NCI-H128 (cell line): ENCODE measurements around the gene LEMD1.
"Not testable (repeated sequence)": the region's sequence is repeated elsewhere in the genome, so short reads cannot be mapped to it uniquely, and the experiment has no call there.

ENCODE experiments used
- DNase-seq: peaks from one replicate; lab custom pipeline; 2025; ENCODE audit not compliant: unreplicated experiment; lab: John Stamatoyannopoulos, UW

LEMD1 gene

DNA sequence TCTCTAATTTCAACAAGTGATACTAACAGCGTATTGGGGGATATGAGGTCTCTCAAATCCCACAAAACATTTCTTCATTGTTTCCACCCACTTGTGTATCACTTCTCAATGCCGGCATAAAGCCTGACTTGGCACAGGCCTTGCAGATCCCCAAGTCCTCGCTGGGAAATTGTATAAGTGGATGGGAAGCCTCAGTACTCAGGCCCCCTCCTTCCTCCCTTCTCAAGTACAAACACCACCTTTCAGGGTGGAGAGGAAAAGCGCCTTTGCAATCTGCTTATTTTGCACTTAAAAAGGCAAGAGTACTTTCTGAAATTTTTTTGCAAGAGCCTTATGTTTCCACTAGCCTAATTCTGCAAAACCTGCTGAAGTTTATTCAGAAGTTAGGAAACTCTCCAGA, 39.3 kb downstream of the LEMD1 start:
- DNase-seq: no peak

DNA sequence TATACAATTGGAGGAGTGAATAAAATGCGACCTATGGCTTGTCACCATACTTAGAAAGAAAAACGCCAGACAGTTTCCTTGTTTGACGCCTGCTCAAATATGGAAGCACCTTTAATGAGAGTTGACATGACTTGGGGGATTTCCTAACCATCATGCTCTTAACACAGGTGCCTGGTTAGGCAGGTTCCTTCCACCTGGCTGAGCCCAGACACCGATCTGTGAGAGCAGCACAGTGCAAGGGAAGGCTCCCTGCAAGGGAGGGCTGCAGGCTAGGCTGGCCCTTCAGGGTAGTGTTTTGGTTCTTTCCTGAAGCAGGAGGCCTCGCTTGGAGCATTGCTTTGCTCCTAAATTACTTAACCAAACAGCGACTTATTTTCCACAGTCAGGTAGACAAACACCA, 40.6 kb downstream of the LEMD1 start:
- no peak for DNase-seq

DNA sequence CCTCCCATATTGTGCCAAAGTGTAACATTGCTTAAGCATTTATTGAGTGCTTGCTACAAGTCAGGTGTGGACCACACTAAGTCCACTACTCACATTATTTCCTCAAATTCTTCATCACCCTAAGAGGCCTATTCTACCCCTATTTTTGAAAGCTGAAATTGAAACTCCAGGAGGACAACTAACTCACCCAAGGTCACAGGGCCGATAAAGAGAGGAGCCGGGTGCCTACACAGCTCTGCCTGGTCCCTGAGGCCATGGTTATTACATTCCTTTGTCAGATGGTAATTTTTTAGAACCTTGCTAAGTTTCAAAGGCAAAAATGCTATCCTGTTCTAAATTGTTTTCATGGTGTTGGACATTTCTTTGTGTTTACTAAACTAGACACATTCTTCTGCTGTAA, 41.0 kb downstream of the LEMD1 start:
- DNase-seq: no peak

DNA sequence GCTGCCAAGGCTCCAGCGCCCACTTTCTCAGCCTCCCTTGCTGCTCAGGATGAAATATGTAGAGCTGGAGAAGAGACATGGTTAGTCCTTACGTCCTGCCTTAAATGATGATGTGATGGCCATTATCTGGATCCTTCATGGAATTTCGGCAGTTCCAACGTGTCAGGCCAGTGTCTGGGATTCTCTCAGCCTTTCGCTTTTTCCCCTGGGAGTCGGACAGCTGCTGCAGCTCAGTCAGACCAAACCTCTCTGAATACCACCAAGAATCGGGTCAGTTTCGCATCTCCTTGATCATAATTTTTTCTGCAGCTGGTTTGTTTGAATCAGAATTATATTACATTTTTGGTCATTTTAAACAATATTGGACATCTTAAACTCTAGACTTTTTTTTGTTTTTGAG, 42.8 kb downstream of the LEMD1 start:
- DNase-seq: no peak

DNA sequence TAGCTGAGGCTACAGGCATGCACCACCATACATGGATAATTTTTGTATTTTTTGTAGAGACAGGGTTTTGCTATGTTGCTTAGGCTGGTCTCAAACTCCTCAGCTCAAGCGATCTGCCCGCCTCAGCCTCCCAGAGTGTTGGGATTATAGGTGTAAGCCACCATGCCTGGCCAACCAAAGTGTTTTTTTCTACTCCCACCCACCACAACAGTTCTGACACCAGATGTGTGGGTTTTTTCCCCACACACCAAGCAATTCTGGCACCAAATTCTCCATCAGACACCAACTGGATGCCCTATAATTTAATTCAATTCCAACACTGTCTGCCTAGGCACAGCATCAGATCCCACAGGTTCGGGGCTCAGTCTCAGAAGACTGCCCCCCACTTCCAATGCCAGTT, 44.5 kb downstream of the LEMD1 start:
- no peak for DNase-seq

DNA sequence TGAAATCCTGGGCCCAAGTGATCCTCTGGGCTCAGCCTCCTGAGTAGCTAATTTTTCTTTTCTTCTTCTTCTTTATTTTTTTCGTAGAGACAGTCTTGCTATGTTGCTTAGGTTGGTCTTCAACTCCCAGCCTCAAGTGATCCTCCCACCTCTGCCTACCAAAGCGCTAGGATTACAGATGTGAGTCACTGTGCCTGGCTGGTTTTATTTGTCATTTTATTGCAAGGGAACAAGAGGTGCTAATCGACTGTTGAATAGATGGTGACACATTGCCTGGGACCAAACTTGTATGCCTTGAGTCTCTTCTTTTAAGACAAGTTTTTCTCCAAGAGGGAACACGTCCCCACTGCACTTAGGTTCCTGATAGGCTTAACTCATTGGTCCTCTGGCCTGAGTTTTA, 45.1 kb downstream of the LEMD1 start:
- DNase-seq: no peak

DNA sequence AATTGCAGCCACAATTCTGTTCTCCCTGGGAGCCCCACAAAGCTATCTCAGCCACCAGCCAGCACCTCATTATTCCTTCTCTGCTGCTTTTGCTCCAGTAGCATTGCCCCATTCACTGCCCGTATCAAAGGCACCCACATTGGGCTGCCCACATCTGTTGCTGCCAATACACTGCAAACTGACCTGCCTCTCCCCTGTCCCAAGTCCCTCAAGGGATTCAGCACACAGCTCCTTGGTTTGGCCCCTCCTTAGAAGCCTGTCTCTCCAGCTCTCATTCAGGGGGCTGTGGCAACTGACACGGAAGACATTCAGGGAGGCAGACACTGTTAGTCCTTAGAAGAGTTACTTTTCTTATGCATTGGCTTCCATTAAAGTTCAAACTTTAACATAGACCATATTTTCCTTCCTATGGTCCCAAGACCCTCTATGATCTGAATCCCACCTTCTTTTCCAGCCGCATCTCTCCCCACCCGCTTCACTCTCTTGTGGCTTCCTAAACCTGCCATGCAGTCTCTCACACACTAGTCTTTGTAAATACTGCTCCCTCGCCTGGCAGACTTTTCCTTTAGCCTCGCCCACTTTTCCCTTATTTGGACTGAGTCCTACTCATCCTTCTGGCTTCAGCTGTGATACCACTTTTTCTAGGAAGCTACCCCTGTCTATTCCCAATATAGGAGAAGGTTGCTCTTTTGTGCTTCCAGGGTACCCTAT, 45.9 kb downstream of the LEMD1 start:
- DNase-seq: no peak

DNA sequence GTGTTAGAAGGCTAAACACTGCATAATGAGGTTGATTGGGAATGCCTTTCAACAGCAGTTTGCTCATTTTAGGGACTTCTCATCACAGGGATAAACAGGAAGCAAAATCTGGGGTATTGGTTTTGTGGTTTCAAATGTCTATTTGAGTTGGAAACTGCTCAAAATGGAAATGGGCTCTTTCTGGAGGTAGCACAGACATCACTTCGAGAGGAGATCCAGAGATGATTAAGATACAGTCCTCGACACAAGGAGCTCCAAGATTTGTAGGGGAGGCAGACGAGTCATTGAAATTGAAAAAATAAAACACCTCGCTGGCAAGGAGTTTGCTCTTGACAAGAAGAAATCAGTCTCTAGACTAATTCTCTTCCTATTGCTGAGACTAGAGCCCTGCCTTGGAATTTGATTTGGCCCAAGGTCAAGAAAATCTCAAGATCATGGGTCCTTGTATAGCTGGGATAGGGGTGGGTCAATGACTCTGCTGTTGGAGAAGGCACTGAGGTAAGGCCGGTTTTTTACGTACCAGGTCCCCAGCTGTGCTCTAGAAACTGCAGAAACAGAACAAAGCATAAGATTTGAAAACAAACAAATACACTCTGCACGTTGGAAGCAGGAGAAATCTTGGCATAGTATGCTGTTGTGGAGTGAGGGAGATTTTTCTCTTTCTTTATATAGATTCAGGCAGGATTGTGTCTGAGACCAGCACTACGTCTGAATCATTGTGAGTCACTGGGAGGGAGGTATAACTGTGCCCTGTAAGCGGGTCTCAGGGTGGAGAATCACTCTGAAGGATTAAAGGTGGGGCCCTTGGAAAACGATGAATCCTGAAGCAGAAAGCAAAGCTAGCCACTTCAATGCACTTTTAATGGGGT, 47.4 kb downstream of the LEMD1 start:
- DNase-seq: no peak

DNA sequence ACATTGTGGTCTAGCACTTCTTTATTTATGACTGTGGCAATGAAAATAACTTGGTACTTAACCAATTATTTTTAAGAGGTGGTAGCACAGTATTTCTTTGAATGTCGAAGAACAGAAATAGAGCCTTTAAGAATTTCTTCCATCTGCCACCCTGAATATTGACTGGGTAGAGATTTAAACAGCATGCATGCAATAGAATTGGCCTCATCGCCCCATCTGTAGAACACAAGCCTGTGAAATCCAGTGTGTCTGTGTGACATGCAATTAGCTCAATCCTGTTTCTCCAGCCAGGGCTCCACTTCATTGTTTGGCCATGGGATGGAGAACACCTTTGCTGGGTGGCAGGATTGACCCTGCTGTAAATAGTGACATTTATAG, 48.1 kb downstream of the LEMD1 start:
- DNase-seq: no peak

DNA sequence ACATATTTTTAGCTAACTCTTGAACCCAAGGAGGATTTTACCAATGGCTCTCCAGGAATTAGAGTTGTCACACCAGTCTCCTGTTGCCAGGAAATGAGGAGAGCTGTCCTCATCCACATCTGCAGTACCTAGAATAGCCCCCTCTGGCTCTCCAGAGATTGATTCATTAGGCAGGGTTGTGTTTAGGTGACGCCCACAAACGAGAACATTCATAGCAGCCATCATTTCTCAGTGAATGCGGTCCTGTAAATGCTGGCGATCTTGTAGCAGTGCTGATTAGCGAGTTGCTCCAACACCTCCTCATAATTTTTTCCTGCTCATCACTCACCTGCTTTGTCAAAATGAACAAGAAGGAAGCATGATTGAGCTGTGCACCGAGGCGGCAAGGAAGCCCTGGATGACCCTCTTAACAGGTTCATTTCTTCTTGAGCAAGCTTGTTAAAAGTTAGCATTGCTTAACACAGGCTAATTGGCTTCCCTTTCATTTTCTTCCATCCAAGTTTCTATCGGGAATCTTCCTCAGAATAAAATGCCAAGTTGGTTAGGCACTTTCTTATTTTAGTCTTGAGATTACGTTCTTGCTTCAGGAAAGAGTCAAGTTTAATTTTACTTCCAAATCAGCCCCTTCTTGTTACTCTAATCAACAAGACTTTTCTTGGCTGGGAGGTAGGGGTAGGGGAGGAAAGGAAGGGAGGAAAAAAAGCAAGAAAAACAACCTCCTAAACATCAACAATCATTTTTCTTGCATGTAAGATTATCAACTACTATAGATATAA, 48.6 kb downstream of the LEMD1 start:
- DNase-seq: no peak

DNA sequence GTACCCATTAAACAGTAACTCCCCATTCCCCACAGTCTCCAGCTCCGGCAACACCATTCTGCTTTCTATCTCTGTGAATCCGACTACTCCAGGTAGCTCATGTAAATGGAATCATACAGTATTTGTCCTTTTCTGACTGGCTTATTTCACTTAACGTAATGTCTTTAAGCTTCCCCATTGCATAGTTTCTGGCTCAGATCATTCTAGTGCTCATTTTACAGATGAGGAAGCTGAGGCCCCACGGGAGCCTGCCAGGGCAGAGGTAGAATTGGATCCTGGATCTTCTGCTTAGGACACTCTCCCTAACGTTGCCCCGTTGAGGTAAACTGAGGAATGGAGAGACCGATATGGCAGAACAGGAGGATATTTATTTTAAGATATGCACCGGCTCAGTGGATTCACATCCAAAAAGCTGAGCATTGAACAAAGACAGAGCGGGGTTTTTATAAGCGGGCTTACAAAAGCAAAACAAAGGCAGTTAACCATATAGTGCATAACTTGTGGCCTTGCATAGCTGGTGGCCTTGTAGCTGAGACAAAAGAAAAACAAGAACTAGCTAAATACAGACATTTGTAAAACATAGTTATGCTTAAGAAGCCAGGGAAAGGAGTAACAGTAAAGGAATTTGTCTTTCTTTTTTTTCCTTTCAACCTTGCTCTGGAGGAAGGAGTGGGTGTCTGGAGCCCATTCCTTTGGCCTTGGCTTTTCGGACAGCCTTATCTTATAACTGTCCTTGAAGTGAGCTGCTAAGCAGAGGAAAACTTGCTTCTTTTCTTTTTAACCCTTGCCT, 49.8 kb downstream of the LEMD1 start:
- DNase-seq: no peak

DNA sequence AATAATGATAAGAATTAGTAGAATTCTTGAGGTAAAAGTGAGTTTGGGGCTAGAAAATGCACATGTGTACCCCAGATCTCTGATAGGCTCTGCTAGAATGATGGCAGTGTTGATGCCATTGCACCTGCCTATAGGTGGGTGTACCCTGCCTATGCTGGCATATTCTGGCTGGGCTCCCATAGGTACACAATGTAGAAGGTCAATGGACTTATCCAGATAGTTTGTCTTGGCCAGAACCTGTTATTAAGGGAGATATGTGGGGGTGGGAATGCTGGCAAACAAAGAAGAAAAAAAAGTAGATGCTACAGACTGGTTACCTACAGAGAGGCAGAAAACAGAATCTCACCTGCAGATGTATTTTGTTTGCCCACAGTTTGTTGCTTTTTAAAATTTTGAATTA, 51.1 kb downstream of the LEMD1 start:
- DNase-seq: no peak

DNA sequence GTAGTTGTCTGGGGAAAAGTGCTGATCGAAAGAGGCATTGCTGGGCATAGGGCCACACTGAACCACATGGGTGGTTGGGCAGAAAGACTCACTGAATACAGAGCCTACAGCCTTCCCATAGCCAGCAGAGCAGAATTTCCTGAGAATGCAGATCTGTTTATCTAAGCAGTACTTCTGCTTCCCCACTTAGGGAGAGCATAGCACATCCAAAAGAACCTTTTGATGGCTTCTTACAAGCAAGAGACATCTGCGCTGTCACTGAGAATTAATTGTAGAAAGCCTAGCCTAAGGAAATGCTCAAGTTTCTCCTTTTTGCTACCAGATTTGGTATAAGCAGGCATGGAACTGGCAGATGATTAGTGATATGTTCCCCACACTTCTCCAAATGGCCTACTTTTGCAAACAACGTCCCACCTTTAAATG, 52.1 kb downstream of the LEMD1 start:
- no peak for DNase-seq

DNA sequence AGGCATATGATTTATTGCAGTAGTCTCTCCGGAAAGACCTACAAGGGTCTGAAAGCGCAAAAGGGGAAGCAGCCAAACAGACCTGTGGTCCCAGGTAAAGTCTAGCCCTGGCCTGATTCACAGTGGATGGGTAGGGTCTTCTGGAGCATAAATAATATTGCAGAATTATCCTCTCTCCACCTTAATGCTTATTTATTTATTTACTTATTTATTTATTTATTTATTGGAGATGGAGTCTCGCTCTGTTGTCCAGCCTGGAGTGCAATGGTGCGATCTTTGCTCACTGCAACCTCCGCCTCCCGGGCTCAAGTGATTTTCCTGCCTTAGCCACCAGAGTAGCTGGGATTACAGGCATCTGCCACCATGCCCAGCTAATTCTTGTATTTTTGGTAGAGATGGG, 53.4 kb downstream of the LEMD1 start:
- no peak for DNase-seq

DNA sequence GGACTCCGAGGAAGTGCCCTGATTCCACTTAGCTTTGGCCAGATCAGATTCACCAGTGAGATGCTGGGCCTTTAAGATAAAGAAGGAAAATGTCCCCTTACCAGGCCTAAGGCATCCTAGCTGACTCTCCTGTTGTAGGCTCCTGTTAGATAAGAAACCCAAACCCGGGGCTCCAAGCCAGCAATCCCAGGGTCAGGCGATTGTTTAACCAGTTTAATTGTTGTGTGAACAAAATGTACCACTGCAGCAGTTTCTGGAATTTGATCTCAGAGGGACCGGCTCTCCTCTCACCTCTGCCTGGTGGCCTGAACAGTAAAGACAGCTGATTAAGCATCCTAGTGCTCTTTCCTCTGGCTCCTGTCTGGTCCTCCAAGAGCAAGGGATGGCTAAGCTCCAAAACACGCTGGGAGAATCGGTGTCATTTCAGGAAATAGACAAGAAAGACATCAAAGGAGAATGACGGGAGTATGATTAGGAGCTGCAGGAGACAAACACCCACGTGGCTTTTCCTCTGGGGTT, 55.9 kb downstream of the LEMD1 start:
- DNase-seq: no peak

DNA sequence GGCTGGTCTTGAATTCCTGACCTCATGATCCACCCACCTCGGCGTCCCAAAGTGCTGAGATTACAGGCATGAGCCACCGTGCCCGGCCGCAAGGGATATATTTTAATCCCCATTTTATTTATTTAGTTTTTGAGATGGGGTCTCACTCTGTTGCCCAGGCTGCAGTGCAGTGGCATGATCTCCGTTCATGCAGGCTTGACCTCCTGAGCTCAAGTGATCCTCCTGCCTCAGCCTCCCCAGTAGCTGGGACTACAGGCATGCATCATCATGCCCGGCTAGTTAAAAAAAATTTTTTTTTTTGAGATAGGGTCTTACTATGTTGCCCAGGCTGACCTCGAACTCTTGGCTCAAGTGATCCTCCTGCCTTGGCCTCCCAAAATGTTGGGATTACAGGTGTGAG, 56.8 kb downstream of the LEMD1 start:
- not testable (repeated sequence) for DNase-seq

DNA sequence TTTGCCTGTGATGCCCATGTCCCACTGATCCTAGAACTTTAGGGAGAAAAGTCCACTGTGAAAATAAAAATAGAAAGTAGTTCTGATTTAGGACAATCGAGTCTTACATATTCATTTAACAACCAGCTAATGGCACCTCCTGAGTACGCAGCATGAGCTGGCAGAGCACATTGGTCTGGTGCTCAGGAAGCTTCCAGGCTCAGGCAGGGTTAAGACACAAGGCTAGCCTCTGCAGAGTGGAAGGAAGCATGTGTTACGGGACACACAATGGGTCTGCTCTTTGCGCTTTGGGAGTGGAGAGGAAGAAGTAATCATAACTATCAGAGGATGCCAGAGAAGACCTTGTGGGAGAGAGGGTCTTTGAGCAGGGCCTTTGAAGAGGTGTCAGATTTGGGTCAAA, 61.0 kb downstream of the LEMD1 start:
- no peak for DNase-seq

DNA sequence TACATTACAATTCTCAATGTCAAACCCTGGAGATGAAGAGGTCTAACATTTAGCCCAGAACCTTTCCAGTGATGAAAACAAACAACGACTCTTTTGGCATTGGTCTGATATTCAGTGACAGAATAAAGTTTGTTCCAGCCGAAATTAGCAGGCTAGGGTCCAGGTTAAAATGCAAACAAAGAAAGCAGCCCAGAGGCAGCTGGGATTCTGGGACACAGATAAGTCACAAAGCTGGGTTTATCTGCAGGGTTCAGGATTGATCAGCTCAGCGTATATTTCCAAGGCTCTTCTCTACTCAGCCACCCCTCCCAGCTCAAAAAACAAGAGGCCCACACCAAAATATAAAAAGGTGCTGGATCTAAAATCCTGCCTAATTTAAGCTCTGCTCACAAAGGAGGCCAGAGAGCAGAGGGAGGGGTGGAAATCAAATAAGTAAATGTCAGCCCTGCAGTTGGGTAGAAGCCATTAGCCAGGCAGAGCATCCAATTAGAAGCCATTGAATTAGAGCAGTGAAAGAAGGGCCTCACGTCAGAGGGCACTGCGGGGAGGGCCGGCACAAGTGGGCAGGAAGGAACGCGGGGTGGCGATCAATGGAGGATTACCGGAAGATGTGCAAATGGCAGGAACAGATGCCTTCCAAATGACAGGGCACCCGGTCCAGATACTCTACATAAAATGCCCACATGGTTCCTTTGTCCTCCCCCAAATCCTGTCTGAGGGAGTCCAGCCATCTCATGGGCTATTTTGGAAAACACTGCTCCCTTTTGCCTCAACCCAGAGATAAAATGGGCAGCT, 61.9 kb downstream of the LEMD1 start:
- DNase-seq: no peak

DNA sequence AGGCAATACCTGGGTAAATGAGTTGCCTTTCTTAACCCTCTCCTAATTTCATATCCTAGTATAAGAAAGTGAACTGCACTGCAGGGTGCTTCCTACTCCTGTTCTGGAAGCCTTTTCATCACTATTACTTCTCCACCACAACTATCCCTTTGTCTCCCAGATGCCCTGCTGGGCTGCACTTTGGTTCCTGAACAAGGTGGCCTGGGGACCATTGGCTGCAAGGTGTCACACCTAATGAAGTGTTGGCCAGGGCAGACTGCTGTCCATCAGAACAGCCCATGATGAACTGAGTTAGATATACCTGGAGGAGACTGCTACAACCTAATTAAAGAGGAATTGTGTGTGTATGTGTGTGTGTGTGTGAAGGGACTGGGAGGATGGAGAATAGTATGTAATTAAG, 63.3 kb downstream of the LEMD1 start:
- DNase-seq: no peak

DNA sequence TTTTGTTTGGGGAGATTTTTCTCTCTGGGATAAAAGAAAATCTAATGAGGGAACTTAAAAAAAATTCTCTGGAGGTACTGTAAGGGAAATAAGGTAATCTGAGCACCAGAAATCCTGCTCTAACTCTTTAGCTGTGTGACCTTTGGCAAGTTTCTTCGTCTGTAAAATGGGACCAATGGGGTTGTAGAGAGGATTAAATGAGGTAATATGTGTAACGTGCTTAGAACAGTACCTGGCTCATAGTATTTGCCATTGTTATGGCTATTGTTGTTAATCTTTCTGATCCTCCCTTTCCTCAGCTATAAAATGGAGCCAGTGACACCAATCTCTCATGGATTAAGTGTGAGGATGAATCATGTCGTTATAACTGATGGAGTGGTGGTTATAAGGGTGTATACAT, 64.3 kb downstream of the LEMD1 start:
- DNase-seq: no peak
